WERI-Rb-1 (cell line): Measurements from ENCODE around the gene FIBP.
A peak's percentile ranks its signal among the peaks of the same experiment; 100 is the strongest.

Experiments used
- DNase-seq: peaks from one replicate; pipeline ENCODE4 v3.0.0-alpha.2; 2020
- H3K27ac ChIP-seq: fragments of 250-450 bp; sonication (Bioruptor Pico); 2 replicates; pipeline ENCODE4 v1.5.1; 2020; ENCODE audit warnings: mild to moderate bottlenecking, moderate library complexity
- H3K27me3 ChIP-seq: fragments of 250-450 bp; sonication (Bioruptor Pico); 2 replicates; pipeline ENCODE4 v1.5.1; 2021; ENCODE audit warnings: mild to moderate bottlenecking, low read depth, moderate library complexity; ENCODE audit not compliant: insufficient read depth, severe bottlenecking
- H3K36me3 ChIP-seq: fragments of 250-450 bp; sonication (Bioruptor Pico); 2 replicates; pipeline ENCODE4 v1.5.1; 2020; ENCODE audit warnings: mild to moderate bottlenecking, moderate library complexity
- H3K4me3 ChIP-seq: 2 replicates; pipeline ENCODE4 v1.5.1; 2011; ENCODE audit warnings: low read depth, mild to moderate bottlenecking, control low read depth, low read length
- H3K9me3 ChIP-seq: fragments of 250-450 bp; sonication (Bioruptor Pico); 2 replicates; pipeline ENCODE4 v1.5.1; 2021; ENCODE audit warnings: mild to moderate bottlenecking, moderate library complexity; ENCODE audit not compliant: severe bottlenecking
- CTCF ChIP-seq: IDR thresholded peaks from 2 replicates; pipeline ENCODE4 v1.5.1; 2011; ENCODE audit warnings: low read depth, mild to moderate bottlenecking, control low read depth, inconsistent platforms, low read length

Gene FIBP

GRCh38 chr11:65911682-65912568 is 23.7 kb upstream of the FIBP start:
- peak; percentile 82 for TF ChIP-seq CTCF
- Histone ChIP-seq H3K4me3 (no peak overlapping the region), H3K27ac (peak overlapping the region; percentile 34), H3K27me3 (no peaks in the 10 kb centered on the region), H3K36me3 (no peaks in the 10 kb centered on the region), H3K9me3 (no peaks in the 10 kb centered on the region)
- DNase-seq = peak; percentile 78

- Histone ChIP-seq H3K4me3 (no peak overlapping the region), H3K36me3 (no peaks in the 10 kb centered on the region), H3K9me3 (no peaks in the 10 kb centered on the region), H3K27ac (no peak overlapping the region), H3K27me3 (no peaks in the 10 kb centered on the region)
- TF ChIP-seq CTCF = no peak
- DNase-seq = no peak
Observed at GRCh38 chr11:65907878-65908277, 19.6 kb upstream of the FIBP start.

GRCh38 chr11:65906602-65907001 is 18.3 kb upstream of the FIBP start:
- H3K4me3 ChIP-seq = no peak overlapping the region
- TF ChIP-seq CTCF = no peak
- no peaks in the 10 kb centered on the region for H3K36me3 ChIP-seq
- H3K27ac ChIP-seq = no peak overlapping the region
- no peaks in the 10 kb centered on the region for H3K9me3 ChIP-seq
- no peaks in the 10 kb centered on the region for H3K27me3 ChIP-seq
- no peak for DNase-seq

- DNase-seq = no peak
- H3K27ac ChIP-seq = no peak overlapping the region
- no peaks in the 10 kb centered on the region for H3K27me3 ChIP-seq
Observed at GRCh38 chr11:65903715-65904114, 15.4 kb upstream of the FIBP start.

GRCh38 chr11:65903068-65903481 is 14.8 kb upstream of the FIBP start:
- Histone ChIP-seq H3K36me3 (no peaks in the 10 kb centered on the region), H3K9me3 (no peaks in the 10 kb centered on the region), H3K27me3 (no peaks in the 10 kb centered on the region), H3K27ac (no peak overlapping the region), H3K4me3 (no peak overlapping the region)
- TF ChIP-seq CTCF = no peak
- DNase-seq = no peak

More at GRCh38 chr11:65903715-65904114, 15.4 kb upstream of the FIBP start:
- H3K4me3 ChIP-seq = no peak overlapping the region
- no peaks in the 10 kb centered on the region for H3K9me3 ChIP-seq
- no peaks in the 10 kb centered on the region for H3K36me3 ChIP-seq
- TF ChIP-seq CTCF = no peak

GRCh38 chr11:65900899-65901180 is 12.6 kb upstream of the FIBP start:
- Histone ChIP-seq H3K27ac (no peak overlapping the region), H3K9me3 (no peaks in the 10 kb centered on the region), H3K36me3 (no peaks in the 10 kb centered on the region), H3K27me3 (no peaks in the 10 kb centered on the region), H3K4me3 (peak overlapping the region; percentile 56)
- no peak for TF ChIP-seq CTCF
- no peak for DNase-seq
